Gastrocnemius medialis (tissue), 4 donors: Measurements from ENCODE around the gene BMPR1A. TPM values are rescaled to one million over a fixed set of nuclear protein-coding genes. Genes with fewer than 3 reads are reported as not detected.

Experiments
- ATAC-seq, 2 donors: fragments of 150-250 bp; one replicate each; pipeline ENCODE4 v1.9.1; 2016
- DNase-seq, 2 donors: peaks; one replicate each; pipeline ENCODE4 v3.0.0-alpha.2; 2019
- H3K27ac ChIP-seq, 4 donors: fragments of 200-600 bp; sonication (generic); 1 replicate in 1 of 4; 2 replicates in 3 of 4; pipeline ENCODE4 v1.5.1; 2016 to 2018; ENCODE audit warnings: mild to moderate bottlenecking in 2 of 4, moderate library complexity in 1 of 4
- H3K27me3 ChIP-seq, 3 donors: fragments of 200-600 bp; sonication (generic) in 2 of 3; 1 replicate in 1 of 3; 2 replicates in 2 of 3; pipeline versions ENCODE4 v1.5.1 to v1.6.0; 2016 to 2019; ENCODE audit warnings: mild to moderate bottlenecking in 1 of 3, moderate library complexity in 1 of 3
- H3K36me3 ChIP-seq, 2 donors: fragments of 200-600 bp; sonication (generic) in 1 of 2; one replicate each; pipeline ENCODE4 v1.5.1; 2017 to 2018
- H3K4me1 ChIP-seq, 2 donors: fragments of 200-600 bp; sonication (generic) in 1 of 2; one replicate each; pipeline ENCODE4 v1.5.1; 2016 to 2017; ENCODE audit warnings: mild to moderate bottlenecking in 2 of 2
- H3K4me3 ChIP-seq, 4 donors: fragments of 200-600 bp; sonication (generic) in 3 of 4; 1 replicate in 1 of 4; 2 replicates in 3 of 4; pipeline ENCODE4 v1.5.1; 2016 to 2019; ENCODE audit warnings: mild to moderate bottlenecking in 2 of 4
- H3K9me3 ChIP-seq, 3 donors: fragments of 200-600 bp; sonication (generic) in 2 of 3; 1 replicate in 1 of 3; 2 replicates in 2 of 3; pipeline ENCODE4 v1.5.1; 2016 to 2019
- CTCF ChIP-seq, 5 experiments: fragments of 450-650 bp in 3 of 5; fragments of 200-600 bp in 2 of 5; sonication (generic) in 2 of 5; IDR thresholded peaks in 4 of 5; conservative IDR thresholded peaks in 1 of 5; 1 replicate in 4 of 5; 2 replicates in 1 of 5; pipeline ENCODE4 v1.5.1; 2016 to 2019; ENCODE audit warnings: antibody characterized with exemption in 5 of 5, mild to moderate bottlenecking in 3 of 5, moderate library complexity in 3 of 5
- POLR2A ChIP-seq, 2 donors: fragments of 450-650 bp; IDR thresholded peaks; one replicate each; pipeline ENCODE4 v1.6.1; 2017; ENCODE audit warnings: antibody characterized with exemption in 2 of 2, mild to moderate bottlenecking in 2 of 2, moderate library complexity in 2 of 2
- in situ Hi-C, 4 donors: fragments of 200-750 bp; cut with MboI; loops; one replicate each; pipeline versions ENCODE4 v1.15.0 to v1.8.0; 2017; ENCODE audit warnings: low sequenced_read_pairs in 4 of 4
- intact Hi-C: fragments of 100-400 bp; cut with DNase I; formaldehyde crosslinking; loops from one replicate; pipeline ENCODE4 v1.15.1; 2023; ENCODE audit warnings: low total_unique reads
- total RNA-seq, 4 donors: library from RNA; depleted of rRNA; stranded (reverse); fragments of >200 nt; gene quantifications; one replicate each; pipeline versions ENCODE4 v1.1.0 to v1.2.3, GENCODE V29; 2016

The BMPR1A gene
- total RNA-seq, 4 donors from 2014 or later: 16.4 to 22.7 (median 18.0) TPM

GRCh38 chr10:86718556-86718955 is 37.9 kb upstream of the BMPR1A start:
- Histone ChIP-seq H3K9me3 (no peaks in the 10 kb centered on the region), H3K4me3 (no peak overlapping the region), H3K27ac (peak overlapping the region; percentile 40 to 97 (median 58)), H3K36me3 (peaks cover 0 to 31% of the 10 kb centered on the region in 2 donors), H3K27me3 (no peaks in the 10 kb centered on the region), H3K4me1 (peaks cover 24 to 33% of the 10 kb centered on the region in 2 donors)
- no peak for ATAC-seq
- DNase-seq: no peak
- in situ Hi-C loops: no loop called here
- intact Hi-C loops: no loop called here
- TF ChIP-seq CTCF (IDR thresholded peaks at IDR 0.05 in 4 of 5, conservative IDR thresholded peaks at IDR 0.05 in 1 of 5) (no peak), POLR2A (IDR thresholded peaks at IDR 0.05) (no peak)

GRCh38 chr10:86721232-86721631 is 35.2 kb upstream of the BMPR1A start:
- in situ Hi-C loops (no loop called here), intact Hi-C loops (no loop called here)
- DNase-seq (no peak), ATAC-seq (no peak)
- Histone ChIP-seq H3K9me3 (no peaks in the 10 kb centered on the region), H3K27me3 (no peaks in the 10 kb centered on the region), H3K4me3 (no peak overlapping the region), H3K27ac (peak overlapping the region; percentile 57 to 97 (median 60)), H3K4me1 (peaks cover 21 to 22% of the 10 kb centered on the region in 2 donors), H3K36me3 (peaks cover 0 to 46% of the 10 kb centered on the region in 2 donors)
- TF ChIP-seq POLR2A (IDR thresholded peaks at IDR 0.05): no peak
- no peak for TF ChIP-seq CTCF (IDR thresholded peaks at IDR 0.05 in 4 of 5, conservative IDR thresholded peaks at IDR 0.05 in 1 of 5)

GRCh38 chr10:86723009-86723408 is 33.4 kb upstream of the BMPR1A start:
- no peak for TF ChIP-seq POLR2A (IDR thresholded peaks at IDR 0.05)
- no peak for ATAC-seq
- H3K9me3 ChIP-seq: no peaks in the 10 kb centered on the region
- H3K4me3 ChIP-seq: no peak overlapping the region
- no peaks in the 10 kb centered on the region for H3K27me3 ChIP-seq
- DNase-seq: no peak
- in situ Hi-C loops: no loop called here
- intact Hi-C loops: no loop called here
- peaks cover 25 to 26% of the 10 kb centered on the region in 2 donors for H3K4me1 ChIP-seq
- H3K27ac ChIP-seq: peak overlapping the region in 3 of 4 donors; percentile 31 to 97 (median 43)
- peaks cover 0 to 46% of the 10 kb centered on the region in 2 donors for H3K36me3 ChIP-seq

- H3K36me3 ChIP-seq: peaks cover 0 to 42% of the 10 kb centered on the region in 2 donors
- peak overlapping the region in 3 of 4 donors; percentile 15 to 97 (median 31) for H3K27ac ChIP-seq
- in situ Hi-C loops (no loop called here), intact Hi-C loops (no loop called here)
- TF ChIP-seq CTCF (IDR thresholded peaks at IDR 0.05 in 4 of 5, conservative IDR thresholded peaks at IDR 0.05 in 1 of 5) (no peak), POLR2A (IDR thresholded peaks at IDR 0.05) (no peak)
- no peaks in the 10 kb centered on the region for H3K9me3 ChIP-seq
- DNase-seq (no peak), ATAC-seq (no peak)
- H3K4me3 ChIP-seq: no peak overlapping the region
- H3K27me3 ChIP-seq: no peaks in the 10 kb centered on the region
- H3K4me1 ChIP-seq: peaks cover 25 to 28% of the 10 kb centered on the region in 2 donors
Observed at GRCh38 chr10:86724445-86724844, 32.0 kb upstream of the BMPR1A start.

GRCh38 chr10:86725980-86726676 is 30.3 kb upstream of the BMPR1A start:
- no peaks in the 10 kb centered on the region for H3K27me3 ChIP-seq
- no peaks in the 10 kb centered on the region for H3K9me3 ChIP-seq
- H3K4me1 ChIP-seq: peaks cover 26 to 34% of the 10 kb centered on the region in 2 donors

More at GRCh38 chr10:86725980-86726676, 30.3 kb upstream of the BMPR1A start:
- Histone ChIP-seq H3K4me3 (no peak overlapping the region), H3K27ac (peak overlapping the region; percentile 61 to 86 (median 72)), H3K36me3 (peaks cover 0 to 27% of the 10 kb centered on the region in 2 donors)
- ATAC-seq (no peak), DNase-seq (no peak)
- TF ChIP-seq CTCF (IDR thresholded peaks at IDR 0.05 in 4 of 5, conservative IDR thresholded peaks at IDR 0.05 in 1 of 5) (no peak), POLR2A (IDR thresholded peaks at IDR 0.05) (no peak)
- in situ Hi-C loops: no loop called here
- intact Hi-C loops: no loop called here
